Stomach (tissue), 9 donors: ENCODE measurements around the gene IRF8. TPM values are rescaled to one million over a fixed set of nuclear protein-coding genes. Genes with fewer than 3 reads are reported as not detected.

ENCODE experiments used
- DNase-seq, 2 donors: peaks; one replicate each; pipeline versions ENCODE4 v3.0.0 to v3.0.0-alpha.2; 2013 to 2019
- H3K27ac ChIP-seq, 5 donors: fragments of 200-600 bp in 4 of 5; sonication (generic) in 4 of 5; one replicate each; pipeline ENCODE4 v1.5.1; 2013 to 2019; ENCODE audit warnings: mild to moderate bottlenecking in 1 of 5, moderate library complexity in 1 of 5
- H3K27me3 ChIP-seq, 3 donors: fragments of 200-600 bp; sonication (generic); one replicate each; pipeline ENCODE4 v1.5.1; 2017 to 2019; ENCODE audit warnings: mixed run types in 1 of 3
- H3K36me3 ChIP-seq, 4 donors: fragments of 200-600 bp; sonication (generic); 1 replicate in 3 of 4; 2 replicates in 1 of 4; pipeline ENCODE4 v1.5.1; 2016 to 2019
- H3K4me1 ChIP-seq, 4 donors: fragments of 200-600 bp; sonication (generic); one replicate each; pipeline ENCODE4 v1.5.1; 2016 to 2019
- H3K4me3 ChIP-seq, 4 donors: fragments of 200-600 bp; sonication (generic) in 3 of 4; one replicate each; pipeline ENCODE4 v1.5.1; 2016 to 2019; ENCODE audit warnings: mild to moderate bottlenecking in 1 of 4
- H3K9me3 ChIP-seq, 4 donors: fragments of 200-600 bp; sonication (generic); one replicate each; pipeline ENCODE4 v1.5.1; 2016 to 2019
- CTCF ChIP-seq, 7 experiments: fragments of 450-650 bp in 4 of 7; fragments of 200-600 bp in 3 of 7; sonication (generic) in 3 of 7; IDR thresholded peaks; one replicate each; pipeline ENCODE4 v1.5.1; 2016 to 2019; ENCODE audit warnings: antibody characterized with exemption in 7 of 7, control low read depth in 2 of 7, mild to moderate bottlenecking in 1 of 7
- EP300 ChIP-seq: sonication (generic); formaldehyde crosslinking; IDR thresholded peaks from one replicate; pipeline ENCODE4 v1.6.1; 2017; ENCODE audit warnings: antibody characterized with exemption
- POLR2A ChIP-seq, 4 donors: fragments of 450-650 bp; IDR thresholded peaks; one replicate each; pipeline ENCODE4 v1.6.1; 2016; ENCODE audit warnings: antibody characterized with exemption in 4 of 4, control low read depth in 2 of 4, mild to moderate bottlenecking in 1 of 4, moderate library complexity in 1 of 4
- POLR2AphosphoS5 ChIP-seq, 3 donors: sonication (generic); formaldehyde crosslinking; IDR thresholded peaks; one replicate each; pipeline ENCODE4 v1.6.1; 2016; ENCODE audit warnings: antibody characterized with exemption in 3 of 3
- WGBS, 5 donors: extraction: QIAGEN DNeasy Blood & Tissue Kit in 3 of 5; methylation state at CpG; one replicate each; pipeline versions ENCODE4 v1.1.5 to v1.1.7; 2013 to 2018; 5-methylcytosine and 5-hydroxymethylcytosine counted together
- intact Hi-C: fragments of 100-400 bp; cut with DNase I; formaldehyde crosslinking; loops from one replicate; pipeline ENCODE4 v1.15.1; 2023; ENCODE audit warnings: low total_unique reads
- polyA plus RNA-seq, 3 donors: library from polyadenylated mRNA; stranded (reverse); fragments of 200-250 nt; gene quantifications; one replicate each; pipeline ENCODE4 v1.2.3, GENCODE V29; 2013
- total RNA-seq, 5 donors: library from RNA; depleted of rRNA; stranded (reverse); fragments of >200 nt; gene quantifications; one replicate each; pipeline versions ENCODE4 v1.1.0 to v1.2.3, GENCODE V29; 2014 to 2016
- donor health status: healthy with polysubstance abuse.
- donor health status: Bipolar disorder and iron deficiency.
- donor health status: healthy.

IRF8 gene
- total and polyA plus RNA-seq, 8 donors, result 5.2 to 49.8 (median 12.1) TPM

GRCh38 chr16:85923153-85924021 is 24.4 kb downstream of the IRF8 start:
- DNase-seq, result peak in 1 of 2 donors; percentile 72
- Histone ChIP-seq H3K36me3 (peaks cover 3 to 36% (median 18%) of the 10 kb centered on the region in 4 donors), H3K4me1 (peaks cover 0 to 11% (median 4%) of the 10 kb centered on the region in 4 donors), H3K27ac (peak overlapping the region in 4 of 5 donors; percentile 39 to 71 (median 55)), H3K9me3 (no peaks in the 10 kb centered on the region), H3K27me3 (peaks cover 0 to 7% (median 0%) of the 10 kb centered on the region in 3 donors), H3K4me3 (no peak overlapping the region)
- TF ChIP-seq POLR2A (IDR thresholded peaks at IDR 0.05), result no peak
- no peak for TF ChIP-seq EP300
- peak in 2 of 3 donors; percentile 27 to 29 for TF ChIP-seq POLR2AphosphoS5 (IDR thresholded peaks at IDR 0.05)
- intact Hi-C loops, result no loop called here
- 70 to 79% (median 77%) methylated on average over 24 of the region's 24 CpGs for WGBS, 5 donors

GRCh38 chr16:85924675-85925074 is 25.7 kb downstream of the IRF8 start:
- H3K36me3 ChIP-seq, result peaks cover 0 to 24% (median 6%) of the 10 kb centered on the region in 4 donors
- no peak for TF ChIP-seq CTCF (IDR thresholded peaks at IDR 0.05)
- no peak for TF ChIP-seq EP300
- TF ChIP-seq POLR2AphosphoS5 (IDR thresholded peaks at IDR 0.05), result no peak
- no peak for TF ChIP-seq POLR2A (IDR thresholded peaks at IDR 0.05)
- no peak overlapping the region for H3K4me3 ChIP-seq
- peak overlapping the region in 3 of 5 donors; percentile 16 to 62 (median 31) for H3K27ac ChIP-seq
- H3K9me3 ChIP-seq, result no peaks in the 10 kb centered on the region
- H3K27me3 ChIP-seq, result peaks cover 0 to 15% (median 0%) of the 10 kb centered on the region in 3 donors
- peaks cover 0 to 19% (median 4%) of the 10 kb centered on the region in 4 donors for H3K4me1 ChIP-seq
- intact Hi-C loops, result no loop called here
- 33 to 54% (median 52%) methylated on average over 3 of the region's 3 CpGs for WGBS, 5 donors
- DNase-seq, result no peak

- Histone ChIP-seq H3K4me3 (no peak overlapping the region), H3K4me1 (peaks cover 0 to 19% (median 4%) of the 10 kb centered on the region in 4 donors), H3K36me3 (peaks cover 0 to 9% (median under 1%) of the 10 kb centered on the region in 4 donors), H3K27ac (no peak overlapping the region), H3K9me3 (no peaks in the 10 kb centered on the region), H3K27me3 (peaks cover 0 to 15% (median 0%) of the 10 kb centered on the region in 3 donors)
- no peak for DNase-seq
- TF ChIP-seq EP300 (no peak), CTCF (IDR thresholded peaks at IDR 0.05) (no peak), POLR2AphosphoS5 (IDR thresholded peaks at IDR 0.05) (no peak), POLR2A (IDR thresholded peaks at IDR 0.05) (no peak)
- intact Hi-C loops, result no loop called here
- 76 to 88% (median 81%) methylated on average over 8 of the region's 8 CpGs for WGBS, 5 donors
Observed at GRCh38 chr16:85926370-85926769, 27.4 kb downstream of the IRF8 start.

GRCh38 chr16:85927371-85927770 is 28.4 kb downstream of the IRF8 start:
- no peak for DNase-seq
- TF ChIP-seq EP300, result no peak
- TF ChIP-seq CTCF (IDR thresholded peaks at IDR 0.05), result no peak
- TF ChIP-seq POLR2A (IDR thresholded peaks at IDR 0.05), result no peak
- TF ChIP-seq POLR2AphosphoS5 (IDR thresholded peaks at IDR 0.05), result no peak
- Histone ChIP-seq H3K9me3 (no peaks in the 10 kb centered on the region), H3K4me1 (peaks cover 0 to 19% (median 4%) of the 10 kb centered on the region in 4 donors), H3K4me3 (no peak overlapping the region), H3K27ac (no peak overlapping the region), H3K27me3 (peaks cover 0 to 15% (median 0%) of the 10 kb centered on the region in 3 donors), H3K36me3 (no peaks in the 10 kb centered on the region)
- intact Hi-C loops, result no loop called here
- 48 to 64% (median 53%) methylated on average over 16 of the region's 16 CpGs for WGBS, 5 donors
